Endothelial cell of umbilical vein (primary cell): ENCODE results near the gene ITGA11.

Experiments
- CTCF ChIP-seq, 2 donors: IDR thresholded peaks; 1 replicate in 1 of 2; 2 replicates in 1 of 2; pipeline ENCODE4 v1.5.1; 2011; ENCODE audit warnings: low read length in 2 of 2, mild to moderate bottlenecking in 2 of 2, moderate library complexity in 2 of 2, control low read depth in 1 of 2, inconsistent platforms in 1 of 2, low read depth in 1 of 2; ENCODE audit not compliant: insufficient read depth in 1 of 2; ENCODE audit errors: extremely low read depth in 1 of 2
- MAX ChIP-seq: IDR thresholded peaks from 2 replicates; pipeline ENCODE4 v1.6.1; 2011; ENCODE audit not compliant: insufficient read depth, insufficient read length
- POLR2A ChIP-seq: IDR thresholded peaks from 2 replicates; pipeline ENCODE4 v1.6.1; 2012; ENCODE audit warnings: low read depth, mild to moderate bottlenecking, control low read depth, low read length

- TF ChIP-seq MAX: no peak
- TF ChIP-seq POLR2A: no peak
- no peak for TF ChIP-seq CTCF (IDR thresholded peaks at IDR 0.05; ENCODE audit: extremely low read depth in 1 of 2, insufficient read depth in 1 of 2, low read depth in 1 of 2, low read length in 2 of 2)
Measured at GRCh38 chr15:68464448-68465090, 32.6 kb upstream of the ITGA11 start.
